Stimulated activated CD4-positive, alpha-beta T cell treated with anti-CD3 and anti-CD28 coated beads, TNF-alpha, amount 100 ng/mL, for 4 hours (primary cell): ENCODE results near the gene POP4.

Source experiments
- DNase-seq, 3 experiments: peaks; one replicate each; pipeline ENCODE4 v3.0.0-alpha.2; 2020; ENCODE audit warnings: low read depth in 3 of 3

The POP4 gene

DNA sequence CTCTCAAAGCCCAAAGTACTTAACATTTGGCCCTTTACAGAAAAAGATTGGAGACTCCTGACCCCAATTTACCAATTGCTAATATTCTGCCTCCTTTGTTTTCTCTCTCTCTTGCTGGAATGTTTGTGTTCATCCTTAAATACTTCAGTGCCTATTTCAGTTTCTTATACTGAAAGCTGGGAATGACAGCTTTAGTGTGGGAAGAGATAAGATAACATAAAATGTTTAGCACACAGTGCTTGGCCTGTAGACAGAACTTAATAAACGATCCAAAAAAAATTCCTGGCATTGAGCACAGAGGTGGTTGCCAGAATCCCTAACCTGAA, 56.2 kb downstream of the POP4 start:
- no peak for DNase-seq

DNA sequence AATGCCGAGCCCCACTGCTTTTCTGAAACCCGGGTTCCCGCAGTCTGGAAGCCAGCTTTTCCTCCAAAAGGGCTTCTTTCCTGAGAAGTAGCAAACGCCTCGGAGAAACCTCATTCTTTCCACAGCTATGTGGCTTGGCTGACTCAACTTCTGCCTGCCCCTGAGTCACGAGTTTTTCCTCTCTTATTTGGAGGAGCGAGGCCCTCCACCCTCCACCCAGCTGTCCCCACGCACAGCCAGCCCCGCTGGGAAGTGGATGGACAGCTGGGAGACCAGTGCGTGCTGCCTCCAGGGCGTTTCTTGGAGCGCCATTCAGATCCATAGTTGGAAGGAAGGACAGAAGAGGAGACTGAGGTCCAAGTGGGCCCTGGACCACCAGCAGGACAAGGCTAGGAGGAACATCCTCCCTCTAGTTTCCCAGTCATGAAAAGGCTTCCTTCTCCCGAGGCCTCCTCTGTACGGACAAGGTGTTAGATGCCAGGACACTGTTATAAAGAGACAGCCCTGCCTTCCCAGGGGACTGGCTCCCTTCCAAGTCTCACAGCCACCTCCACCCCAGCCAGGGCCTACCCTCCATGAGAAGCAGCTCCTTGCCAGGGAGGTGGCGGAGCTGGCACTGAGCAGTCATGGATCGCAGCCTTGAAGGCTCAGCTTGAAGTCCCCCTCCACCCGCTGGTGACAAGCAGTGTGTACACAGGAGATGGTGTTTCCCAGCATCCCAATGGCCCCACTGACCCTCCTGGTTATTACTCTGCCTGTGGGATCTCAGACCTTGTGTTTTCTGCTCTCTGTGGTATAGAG, 56.7 kb downstream of the POP4 start:
- DNase-seq = no peak

DNA sequence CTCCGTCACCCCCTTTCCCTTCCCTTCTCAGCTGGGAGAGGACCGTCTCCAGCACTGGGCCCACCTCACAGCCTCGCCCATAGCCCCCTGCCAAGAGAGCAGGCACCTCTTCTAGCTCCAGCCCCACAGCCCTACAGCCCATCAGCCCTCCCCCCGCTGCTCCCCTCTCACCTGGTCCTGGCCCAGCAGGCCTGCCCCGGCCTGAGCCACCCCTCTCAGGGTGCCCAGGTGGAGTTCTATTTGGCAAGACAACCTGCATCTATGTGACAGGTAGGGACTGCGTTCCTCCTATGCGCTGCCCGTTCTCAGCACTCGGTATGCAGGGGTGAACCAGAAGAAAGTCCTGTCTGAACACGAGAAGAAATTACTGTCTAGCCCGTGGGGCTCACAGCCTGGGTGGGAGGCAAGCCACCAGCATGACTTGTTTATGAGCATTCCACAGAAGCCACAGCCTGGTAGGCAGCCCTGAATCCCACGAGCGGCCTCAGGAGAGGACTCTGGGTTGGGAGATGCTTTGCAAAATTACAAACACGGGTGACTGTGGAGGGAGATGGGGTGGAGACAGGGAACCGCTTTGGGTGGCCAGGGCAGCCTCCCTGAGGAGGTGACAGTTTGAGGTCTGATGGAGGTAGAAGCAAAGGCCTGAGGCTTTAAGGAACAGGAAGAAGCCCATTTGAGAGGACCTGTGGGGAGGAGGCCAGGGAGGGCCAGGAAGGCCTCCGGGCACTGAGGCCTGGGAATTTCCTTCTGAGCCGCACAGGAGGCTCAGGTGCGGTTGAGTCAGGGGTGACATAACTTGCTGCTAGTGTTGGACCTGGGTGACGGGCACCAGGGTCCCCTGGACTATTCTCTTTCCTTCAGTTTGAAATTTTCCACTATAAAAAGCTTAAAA, 58.0 kb downstream of the POP4 start:
- no peak for DNase-seq

DNA sequence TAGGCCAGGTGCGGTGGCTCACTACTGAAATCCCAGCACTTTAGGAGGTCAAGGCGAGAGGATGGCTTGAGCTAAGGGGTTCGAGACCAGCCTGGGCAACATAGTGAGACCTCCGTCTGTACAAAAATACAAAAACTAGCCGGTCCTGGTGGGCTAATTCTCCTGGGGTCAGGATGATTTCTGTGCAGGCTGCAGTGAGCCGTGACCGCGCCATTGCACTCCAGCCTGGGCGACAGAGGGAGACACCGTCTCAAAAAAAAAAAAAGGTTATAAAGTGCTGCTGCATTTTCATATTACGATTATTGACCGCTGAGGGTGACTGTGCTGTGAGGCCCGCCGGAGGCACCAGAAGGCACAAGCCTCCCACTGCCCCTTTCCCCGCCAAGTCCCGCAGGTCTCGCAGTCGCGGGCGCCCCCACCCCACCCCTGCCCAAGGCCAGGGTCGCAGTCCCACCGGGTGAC, 58.7 kb downstream of the POP4 start:
- no peak for DNase-seq

DNA sequence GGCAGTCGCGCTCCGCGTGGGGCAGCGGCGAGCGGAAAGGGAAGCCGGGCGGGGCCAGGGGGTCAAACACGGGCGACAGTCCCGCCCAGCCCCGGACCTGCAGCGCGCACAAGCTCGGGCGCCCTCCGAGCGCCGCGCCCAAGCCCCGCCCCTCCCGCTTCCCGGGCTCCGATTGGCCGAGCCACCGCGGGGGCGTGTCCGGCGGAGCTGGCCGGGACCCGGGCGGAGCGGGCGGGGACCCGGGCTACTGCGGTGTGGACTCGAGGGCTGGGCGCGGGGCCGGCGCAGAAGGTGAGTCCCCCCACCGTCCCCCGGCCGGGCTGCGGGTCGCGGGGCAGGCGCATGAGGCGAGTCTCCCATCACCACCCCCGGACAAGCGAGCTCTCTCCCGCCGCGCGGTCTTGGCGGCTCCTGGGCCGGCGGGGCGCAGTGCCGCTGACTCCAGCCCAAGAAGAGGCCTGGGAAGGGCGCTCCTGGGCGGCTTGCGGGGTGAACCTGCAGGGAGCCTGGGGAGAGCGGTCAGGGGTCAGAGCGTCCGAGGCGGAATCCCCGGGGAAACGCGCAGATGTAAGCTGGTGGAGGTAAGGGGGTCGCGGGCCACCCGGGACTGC, 59.2 kb downstream of the POP4 start, which contains the start of gene PLEKHF1:
PLEKHF1 (plus strand) TSS at position 247 of the 611 bp plus-strand sequence. CDS start 8,379 bp downstream, outside the sequence.
- DNase-seq = peak; percentile 59 to 84 (median 68)

DNA sequence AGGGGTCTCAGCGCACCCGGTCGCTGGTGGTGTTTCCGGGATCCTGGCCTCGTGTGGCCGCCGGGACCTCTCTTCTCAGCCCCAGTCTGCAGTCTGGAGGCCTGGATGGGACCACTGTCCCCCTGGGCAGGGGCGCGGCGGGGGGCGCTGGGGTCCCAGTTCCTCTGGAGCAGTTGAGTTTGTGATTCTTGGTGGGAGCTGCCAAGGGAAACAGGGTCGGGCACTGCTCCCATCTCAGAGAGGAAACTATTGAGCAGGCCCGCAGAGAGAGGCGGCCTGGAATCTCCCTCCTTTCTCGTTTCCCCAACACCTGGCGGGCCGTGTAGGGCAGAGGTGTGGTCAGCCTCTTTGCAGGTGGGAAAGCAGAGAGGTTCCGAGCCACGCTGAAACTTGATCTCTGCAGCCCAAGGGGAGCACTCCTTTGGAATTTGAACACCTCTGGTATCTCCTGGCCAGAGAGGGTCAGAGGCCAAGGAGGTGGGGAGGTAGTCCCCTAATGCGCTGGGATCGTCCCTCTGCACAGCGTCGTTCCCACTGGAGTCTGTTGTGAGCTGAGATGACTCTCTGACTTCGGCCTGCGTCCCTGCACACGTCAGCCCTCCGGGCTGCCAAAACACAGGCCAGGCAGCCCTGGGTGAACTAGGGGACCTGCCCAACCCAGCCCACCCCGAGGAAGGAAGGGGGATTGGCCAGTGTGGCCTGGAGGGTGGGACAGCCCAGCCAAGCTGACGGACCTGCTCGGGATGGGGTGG, 59.9 kb downstream of the POP4 start:
- no peak for DNase-seq
